ENCODE data around the gene GBF1. TPM values are rescaled to one million over a fixed set of nuclear protein-coding genes. Genes with fewer than 3 reads are reported as not detected.

GBF1 gene
- total and polyA plus RNA-seq, 10 of the 15 experiments (the other 5 are each of a cell fraction or from before 2014, with no cell fraction given), result 0.82 to 42.0 (median 21.8) TPM

- no peaks in the 10 kb centered on the region for H3K27me3 ChIP-seq (replicated peaks in 1 of 2; ENCODE audit: control insufficient read depth in 2 of 2, insufficient read depth in 2 of 2, low read length in 1 of 2)
- no peak overlapping the region for H3K9ac ChIP-seq (ENCODE audit: control insufficient read depth, insufficient read depth, low read length)
- no peak overlapping the region for H3K4me2 ChIP-seq (ENCODE audit: control insufficient read depth, insufficient read depth)
- no peak overlapping the region for H2AFZ ChIP-seq (ENCODE audit: control insufficient read depth, low read depth, low read length)
- H3K27ac ChIP-seq (ENCODE audit: control insufficient read depth, insufficient read depth), result no peak overlapping the region
- no TSS peak for BruUV-seq (replicated peaks)
- no peaks in the 10 kb centered on the region; the same call in 2 of the 3 replicates for H3K9me3 ChIP-seq (replicated peaks; ENCODE audit: control insufficient read depth, insufficient read depth, low read length)
- SMC1A ChIA-PET (ENCODE audit: uncharacterized antibody, unreplicated experiment), result interaction anchor here (0.9 kb wide), 1 partner anchor 12 kb away, joined by 3 read pairs; no protein-coding TSS in a partner anchor
- RAD21 ChIA-PET (ENCODE audit: unreplicated experiment), result no interaction called here
- no peaks in the 10 kb centered on the region for H3K4me1 ChIP-seq (ENCODE audit: control insufficient read depth, insufficient read depth, low read length)
- ATAC-seq (no peak), DNase-seq (ENCODE audit: low read depth, low spot score) (no peak), FAIRE-seq (no peak)
- H3K4me3 ChIP-seq, result no peak overlapping the region
- intact Hi-C loops (cut with micrococcal nuclease; ENCODE audit: unreplicated experiment), result no loop called here
- CTCF ChIA-PET, result interaction anchor here (1.0 to 3.7 kb wide), 6 partner anchors 17 to 213 kb away, joined by 3 to 13 read pairs (median 6); no protein-coding TSS in a partner anchor
- in situ Hi-C loops (cut with MboI), result no loop called here
- H4K20me1 ChIP-seq (ENCODE audit: control insufficient read depth, insufficient read depth), result no peaks in the 10 kb centered on the region; the same call in 1 of the 2 replicates
- POLR2A ChIA-PET, result interaction anchor here (0.7 kb wide), 1 partner anchor 31 kb away, joined by 3 read pairs; no protein-coding TSS in a partner anchor
- H3K79me2 ChIP-seq (ENCODE audit: control insufficient read depth, insufficient read depth, low read length), result no peaks in the 10 kb centered on the region
- H3K36me3 ChIP-seq (ENCODE audit: control insufficient read depth in 2 of 2, insufficient read depth in 2 of 2, low read length in 1 of 2), result peaks cover 31 to 39% of the 10 kb centered on the region in 2 experiments
- WGBS (ENCODE audit: insufficient coverage, insufficient replicate concordance, low lambda C conversion rate, missing lambda C conversion rate), result 100% methylated on average over 2 of the region's 2 CpGs
- no peak for TF ChIP-seq CHD2 (IDR thresholded peaks at IDR 0.05; ENCODE audit: borderline replicate concordance, low read depth, low read length)
- no peak for TF ChIP-seq TAF1 (IDR thresholded peaks at IDR 0.05; ENCODE audit: borderline replicate concordance, low read depth, low read length)
- no peak for TF ChIP-seq ASH2L (IDR thresholded peaks at IDR 0.05; ENCODE audit: borderline replicate concordance, low read depth)
- no peak for TF ChIP-seq MTA3 (IDR thresholded peaks at IDR 0.05; ENCODE audit: borderline replicate concordance, low read length)
- TF ChIP-seq BCLAF1 (IDR thresholded peaks at IDR 0.05), result no peak
- TF ChIP-seq REST (IDR thresholded peaks at IDR 0.05; ENCODE audit: low read depth, low read length), result no peak
- TF ChIP-seq POU2F2 (IDR thresholded peaks at IDR 0.05; ENCODE audit: borderline replicate concordance, low read depth, low read length), result no peak
- no peak for TF ChIP-seq USF1 (IDR thresholded peaks at IDR 0.05; ENCODE audit: borderline replicate concordance, extremely low read length, insufficient read depth, low read depth, low read length)
- no peak for TF ChIP-seq TARDBP (IDR thresholded peaks at IDR 0.05; ENCODE audit: borderline replicate concordance)
- TF ChIP-seq ZBTB11 (CRISPR knock-in tag; IDR thresholded peaks at IDR 0.05), result no peak
Measured at GRCh38 chr10:102371295-102371694, 126.0 kb downstream of the GBF1 start.

Measured in GM12878 (cell line).